Central memory CD8-positive, alpha-beta T cell (primary cell): ENCODE data around the gene NUP210L.
A peak's percentile ranks its signal among the peaks of the same experiment; 100 is the strongest.

Experiments
- ATAC-seq: fragments of 150-1000 bp; cut with Tn5 transposase; replicated peaks from 2 replicates; pipeline ENCODE4 v1.10.0; 2022; ENCODE audit warnings: mild to moderate bottlenecking, moderate FRiP score, moderate number of reproducible peaks; ENCODE audit not compliant: poor library complexity, severe bottlenecking; ENCODE audit errors: extremely low read depth
- DNase-seq, 2 donors: peaks; one replicate each; pipeline ENCODE4 v3.0.0; 2021; ENCODE audit warnings: low spot score in 2 of 2
- H3K27ac Mint-ChIP-seq: one replicate; pipeline ENCODE4 v1.8.0; 2022; ENCODE audit warnings: low read depth, mild to moderate bottlenecking, moderate library complexity, mixed read lengths
- H3K27me3 Mint-ChIP-seq: one replicate; pipeline ENCODE4 v1.8.0; 2022; ENCODE audit warnings: mixed read lengths
- H3K36me3 Mint-ChIP-seq: one replicate; pipeline ENCODE4 v1.8.0; 2022; ENCODE audit warnings: mild to moderate bottlenecking, moderate library complexity, mixed read lengths; ENCODE audit not compliant: insufficient read depth
- H3K4me1 Mint-ChIP-seq: one replicate; pipeline ENCODE4 v1.8.0; 2022; ENCODE audit warnings: mixed read lengths
- H3K4me3 Mint-ChIP-seq: one replicate; pipeline ENCODE4 v1.8.0; 2022; ENCODE audit warnings: mild to moderate bottlenecking, moderate library complexity, mixed read lengths
- H3K9me3 Mint-ChIP-seq: one replicate; pipeline ENCODE4 v1.8.0; 2022; ENCODE audit warnings: mixed read lengths

NUP210L gene

GRCh38 chr1:153951801-153952200 lies 203.1 kb downstream of the NUP210L start:
- peak overlapping the region; percentile 56 for H3K27ac Mint-ChIP-seq
- H3K9me3 Mint-ChIP-seq, result no peaks in the 10 kb centered on the region
- no peaks in the 10 kb centered on the region for H3K27me3 Mint-ChIP-seq
- H3K4me3 Mint-ChIP-seq, result no peak overlapping the region
- DNase-seq (no peak), ATAC-seq (no peak)
- H3K4me1 Mint-ChIP-seq, result peaks cover 46% of the 10 kb centered on the region
- H3K36me3 Mint-ChIP-seq, result peaks cover 50% of the 10 kb centered on the region

GRCh38 chr1:153951183-153951582 lies 203.7 kb downstream of the NUP210L start:
- no peak overlapping the region for H3K27ac Mint-ChIP-seq
- no peak overlapping the region for H3K4me3 Mint-ChIP-seq
- H3K9me3 Mint-ChIP-seq, result no peaks in the 10 kb centered on the region
- H3K4me1 Mint-ChIP-seq, result peaks cover 41% of the 10 kb centered on the region
- peaks cover 53% of the 10 kb centered on the region for H3K36me3 Mint-ChIP-seq
- ATAC-seq (no peak), DNase-seq (no peak)
- H3K27me3 Mint-ChIP-seq, result no peaks in the 10 kb centered on the region

- no peaks in the 10 kb centered on the region for H3K27me3 Mint-ChIP-seq
- peak within 1 kb of the TSS; percentile 81 for H3K4me3 Mint-ChIP-seq
- H3K4me1 Mint-ChIP-seq, result peaks cover 56% of the 10 kb centered on the region
- peak; percentile 46 to 48 for DNase-seq
- H3K27ac Mint-ChIP-seq, result peak within 1 kb of the TSS; percentile 95
- peaks cover 57% of the 10 kb centered on the region for H3K36me3 Mint-ChIP-seq
- peak; percentile 44 for ATAC-seq
- H3K9me3 Mint-ChIP-seq, result no peaks in the 10 kb centered on the region
These were observed 208.1 kb downstream of the NUP210L start, which contains the start of gene DENND4B for GRCh38 chr1:153946622-153947241. Gene DENND4B, minus strand, starts transcription at chr1:153946718. Its CDS starts 2,344 bp downstream, at chr1:153944374.

GRCh38 chr1:153945795-153946621 lies 208.9 kb downstream of the NUP210L start:
- Mint-ChIP-seq H3K4me1 (peaks cover 54% of the 10 kb centered on the region), H3K27ac (peak overlapping the region; percentile 95), H3K36me3 (peaks cover 56% of the 10 kb centered on the region), H3K27me3 (no peaks in the 10 kb centered on the region), H3K9me3 (no peaks in the 10 kb centered on the region), H3K4me3 (peak overlapping the region; percentile 81)
- ATAC-seq (peak; percentile 62), DNase-seq (peak; percentile 57 to 70)

- H3K9me3 Mint-ChIP-seq, result no peaks in the 10 kb centered on the region
- ATAC-seq, result peak; percentile 86
- peak overlapping the region; percentile 81 for H3K4me3 Mint-ChIP-seq
- peak overlapping the region; percentile 95 for H3K27ac Mint-ChIP-seq
- peaks cover 53% of the 10 kb centered on the region for H3K4me1 Mint-ChIP-seq
- DNase-seq, result peak; percentile 64 to 83
- peaks cover 54% of the 10 kb centered on the region for H3K36me3 Mint-ChIP-seq
- H3K27me3 Mint-ChIP-seq, result no peaks in the 10 kb centered on the region
These were observed 209.6 kb downstream of the NUP210L start for GRCh38 chr1:153945131-153945794.

- DNase-seq (no peak), ATAC-seq (no peak)
- H3K36me3 Mint-ChIP-seq, result peaks cover 54% of the 10 kb centered on the region
- H3K4me1 Mint-ChIP-seq, result peaks cover 54% of the 10 kb centered on the region
- H3K4me3 Mint-ChIP-seq, result peak overlapping the region; percentile 81
- peak overlapping the region; percentile 95 for H3K27ac Mint-ChIP-seq
- H3K9me3 Mint-ChIP-seq, result no peaks in the 10 kb centered on the region
- H3K27me3 Mint-ChIP-seq, result no peaks in the 10 kb centered on the region
These were observed 210.1 kb downstream of the NUP210L start for GRCh38 chr1:153944827-153945117.

GRCh38 chr1:153944005-153944826 lies 210.7 kb downstream of the NUP210L start:
- Mint-ChIP-seq H3K27ac (peak overlapping the region; percentile 95), H3K9me3 (no peaks in the 10 kb centered on the region), H3K27me3 (no peaks in the 10 kb centered on the region), H3K4me1 (peaks cover 54% of the 10 kb centered on the region), H3K4me3 (peak overlapping the region; percentile 81), H3K36me3 (peaks cover 59% of the 10 kb centered on the region)
- DNase-seq (no peak), ATAC-seq (no peak)

GRCh38 chr1:153942766-153943549 lies 211.9 kb downstream of the NUP210L start:
- H3K36me3 Mint-ChIP-seq, result peaks cover 56% of the 10 kb centered on the region
- DNase-seq (no peak), ATAC-seq (no peak)
- H3K9me3 Mint-ChIP-seq, result no peaks in the 10 kb centered on the region
- H3K27me3 Mint-ChIP-seq, result no peaks in the 10 kb centered on the region
- H3K27ac Mint-ChIP-seq, result peak overlapping the region; percentile 72
- peaks cover 54% of the 10 kb centered on the region for H3K4me1 Mint-ChIP-seq
- H3K4me3 Mint-ChIP-seq, result peak overlapping the region; percentile 16
